Liver (tissue), 3 donors: Measurements from ENCODE around the gene GPRC5B.

Experiments used
- GABPA ChIP-seq, 2 donors: IDR thresholded peaks in 1 of 2; conservative IDR thresholded peaks in 1 of 2; 2 replicates each; pipeline ENCODE4 v1.6.1; 2016; ENCODE audit warnings: antibody characterized with exemption in 2 of 2, mild to moderate bottlenecking in 1 of 2, moderate library complexity in 1 of 2
- JUND ChIP-seq, 2 donors: IDR thresholded peaks; 2 replicates each; pipeline ENCODE4 v1.6.1; 2016; ENCODE audit warnings: antibody characterized with exemption in 2 of 2
- TF ChIP-seq, protein P1 (sequence below): fragments of 150-350 bp; IDR thresholded peaks from 2 replicates; pipeline ENCODE4 v1.5.1; 2017; ENCODE audit warnings: improper control_type of control experiment, low read depth, low read length; ENCODE audit not compliant: missing input control
- donor health status: healthy.
- donor health status: healthy.

DNA sequence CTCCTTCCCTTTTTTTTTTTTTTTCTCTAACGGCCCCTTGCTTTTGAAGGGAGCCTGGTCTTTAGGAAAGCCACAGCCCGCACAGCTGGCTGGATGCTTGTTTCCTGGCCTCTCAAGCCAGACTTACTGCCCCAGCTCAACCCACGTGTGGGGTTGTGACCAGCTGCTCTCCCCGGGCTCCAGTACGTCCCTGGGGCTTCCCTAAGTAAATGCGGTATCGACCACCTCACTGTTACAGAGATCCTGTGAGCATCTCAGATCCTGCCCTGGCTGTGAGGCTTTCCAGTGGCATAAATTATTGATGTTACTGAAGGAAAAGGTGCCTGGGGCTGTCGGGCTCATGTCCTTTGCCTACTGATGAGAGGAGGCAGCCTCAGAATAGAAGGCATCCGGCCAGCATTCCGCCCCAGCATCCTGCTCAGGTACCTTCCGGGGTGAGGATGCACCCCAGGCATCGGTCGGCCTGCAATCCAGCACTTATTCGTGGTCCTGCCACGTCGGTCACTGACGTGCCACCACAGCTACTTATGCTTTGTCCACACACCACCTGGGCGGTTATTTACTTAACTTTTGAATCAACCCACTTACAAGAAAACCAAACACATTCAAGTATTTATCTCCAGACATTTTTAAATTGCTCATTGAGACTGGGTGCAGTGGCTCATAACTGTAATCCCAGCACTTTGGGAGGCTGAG lies 9.6 kb downstream of the GPRC5B start:
- TF ChIP-seq, protein P1, sequence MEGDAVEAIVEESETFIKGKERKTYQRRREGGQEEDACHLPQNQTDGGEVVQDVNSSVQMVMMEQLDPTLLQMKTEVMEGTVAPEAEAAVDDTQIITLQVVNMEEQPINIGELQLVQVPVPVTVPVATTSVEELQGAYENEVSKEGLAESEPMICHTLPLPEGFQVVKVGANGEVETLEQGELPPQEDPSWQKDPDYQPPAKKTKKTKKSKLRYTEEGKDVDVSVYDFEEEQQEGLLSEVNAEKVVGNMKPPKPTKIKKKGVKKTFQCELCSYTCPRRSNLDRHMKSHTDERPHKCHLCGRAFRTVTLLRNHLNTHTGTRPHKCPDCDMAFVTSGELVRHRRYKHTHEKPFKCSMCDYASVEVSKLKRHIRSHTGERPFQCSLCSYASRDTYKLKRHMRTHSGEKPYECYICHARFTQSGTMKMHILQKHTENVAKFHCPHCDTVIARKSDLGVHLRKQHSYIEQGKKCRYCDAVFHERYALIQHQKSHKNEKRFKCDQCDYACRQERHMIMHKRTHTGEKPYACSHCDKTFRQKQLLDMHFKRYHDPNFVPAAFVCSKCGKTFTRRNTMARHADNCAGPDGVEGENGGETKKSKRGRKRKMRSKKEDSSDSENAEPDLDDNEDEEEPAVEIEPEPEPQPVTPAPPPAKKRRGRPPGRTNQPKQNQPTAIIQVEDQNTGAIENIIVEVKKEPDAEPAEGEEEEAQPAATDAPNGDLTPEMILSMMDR: no peak
- no peak for TF ChIP-seq GABPA (IDR thresholded peaks at IDR 0.05 in 1 of 2, conservative IDR thresholded peaks at IDR 0.05 in 1 of 2)
- TF ChIP-seq JUND (IDR thresholded peaks at IDR 0.05): no peak
